ENCODE measurements around the gene SIRPA.

DNA sequence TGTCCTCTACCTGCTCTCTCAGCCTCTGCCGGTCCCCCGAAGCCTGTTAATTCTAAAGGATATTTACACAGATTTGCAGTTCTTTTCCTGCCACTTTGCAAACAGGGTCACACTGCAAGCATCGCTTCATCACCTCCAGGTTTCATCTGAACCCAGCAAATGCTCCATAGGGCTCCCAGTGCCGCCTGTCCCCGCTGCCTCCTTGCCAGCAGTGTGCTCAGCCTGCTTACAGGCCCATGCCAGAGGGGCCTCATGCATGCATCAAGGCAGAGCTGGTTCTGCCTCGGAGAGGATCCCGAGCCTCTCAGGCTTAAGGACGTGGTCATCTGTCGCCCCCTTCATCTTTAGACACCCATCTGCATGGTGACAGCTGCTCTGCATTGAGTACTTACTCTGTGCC is 10.5 kb downstream of the SIRPA start:
- TF ChIP-seq, protein P1, sequence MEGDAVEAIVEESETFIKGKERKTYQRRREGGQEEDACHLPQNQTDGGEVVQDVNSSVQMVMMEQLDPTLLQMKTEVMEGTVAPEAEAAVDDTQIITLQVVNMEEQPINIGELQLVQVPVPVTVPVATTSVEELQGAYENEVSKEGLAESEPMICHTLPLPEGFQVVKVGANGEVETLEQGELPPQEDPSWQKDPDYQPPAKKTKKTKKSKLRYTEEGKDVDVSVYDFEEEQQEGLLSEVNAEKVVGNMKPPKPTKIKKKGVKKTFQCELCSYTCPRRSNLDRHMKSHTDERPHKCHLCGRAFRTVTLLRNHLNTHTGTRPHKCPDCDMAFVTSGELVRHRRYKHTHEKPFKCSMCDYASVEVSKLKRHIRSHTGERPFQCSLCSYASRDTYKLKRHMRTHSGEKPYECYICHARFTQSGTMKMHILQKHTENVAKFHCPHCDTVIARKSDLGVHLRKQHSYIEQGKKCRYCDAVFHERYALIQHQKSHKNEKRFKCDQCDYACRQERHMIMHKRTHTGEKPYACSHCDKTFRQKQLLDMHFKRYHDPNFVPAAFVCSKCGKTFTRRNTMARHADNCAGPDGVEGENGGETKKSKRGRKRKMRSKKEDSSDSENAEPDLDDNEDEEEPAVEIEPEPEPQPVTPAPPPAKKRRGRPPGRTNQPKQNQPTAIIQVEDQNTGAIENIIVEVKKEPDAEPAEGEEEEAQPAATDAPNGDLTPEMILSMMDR (IDR thresholded peaks at IDR 0.05), result no peak
- no peak for TF ChIP-seq POLR2A (IDR thresholded peaks at IDR 0.05)
